ENCODE results near the gene BRD3.

BRD3 gene

DNA sequence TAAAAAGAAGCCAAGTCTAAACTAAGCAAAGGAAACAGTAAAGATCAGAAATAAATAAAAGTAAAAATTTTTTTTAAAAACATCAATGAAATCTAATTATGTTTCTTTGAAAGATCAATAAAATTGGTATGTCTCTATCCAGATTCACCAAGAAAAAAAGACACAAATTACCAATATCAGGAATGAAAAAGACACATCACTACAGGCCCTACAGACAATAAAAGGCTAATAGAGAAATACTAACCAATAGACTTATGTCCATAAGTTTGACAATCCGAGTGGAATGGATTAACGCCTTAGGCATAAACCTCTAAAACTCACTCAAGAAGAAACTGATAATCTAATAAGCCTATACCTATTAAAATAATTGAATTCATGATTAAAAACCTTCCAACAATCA lies 30.2 kb downstream of the BRD3 start:
- no peaks in the 10 kb centered on the region for H3K27me3 ChIP-seq (ENCODE audit: low read length)
- no peaks in the 10 kb centered on the region for H3K9me2 ChIP-seq (replicated peaks; ENCODE audit: insufficient read depth, low read length)
- H3F3A ChIP-seq (ENCODE audit: insufficient read depth), result no peaks in the 10 kb centered on the region
- no peaks in the 10 kb centered on the region for H3K79me2 ChIP-seq (ENCODE audit: insufficient read depth, low read length)
- no peak overlapping the region for H2AFZ ChIP-seq (ENCODE audit: low read depth, low read length, severe bottlenecking)
- no peak overlapping the region for H3K9ac ChIP-seq (ENCODE audit: low read length)
- H3K4me3 ChIP-seq (ENCODE audit: insufficient read depth, low read length, poor library complexity, severe bottlenecking), result no peak overlapping the region
- TF ChIP-seq, protein P1, sequence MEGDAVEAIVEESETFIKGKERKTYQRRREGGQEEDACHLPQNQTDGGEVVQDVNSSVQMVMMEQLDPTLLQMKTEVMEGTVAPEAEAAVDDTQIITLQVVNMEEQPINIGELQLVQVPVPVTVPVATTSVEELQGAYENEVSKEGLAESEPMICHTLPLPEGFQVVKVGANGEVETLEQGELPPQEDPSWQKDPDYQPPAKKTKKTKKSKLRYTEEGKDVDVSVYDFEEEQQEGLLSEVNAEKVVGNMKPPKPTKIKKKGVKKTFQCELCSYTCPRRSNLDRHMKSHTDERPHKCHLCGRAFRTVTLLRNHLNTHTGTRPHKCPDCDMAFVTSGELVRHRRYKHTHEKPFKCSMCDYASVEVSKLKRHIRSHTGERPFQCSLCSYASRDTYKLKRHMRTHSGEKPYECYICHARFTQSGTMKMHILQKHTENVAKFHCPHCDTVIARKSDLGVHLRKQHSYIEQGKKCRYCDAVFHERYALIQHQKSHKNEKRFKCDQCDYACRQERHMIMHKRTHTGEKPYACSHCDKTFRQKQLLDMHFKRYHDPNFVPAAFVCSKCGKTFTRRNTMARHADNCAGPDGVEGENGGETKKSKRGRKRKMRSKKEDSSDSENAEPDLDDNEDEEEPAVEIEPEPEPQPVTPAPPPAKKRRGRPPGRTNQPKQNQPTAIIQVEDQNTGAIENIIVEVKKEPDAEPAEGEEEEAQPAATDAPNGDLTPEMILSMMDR (IDR thresholded peaks at IDR 0.05; ENCODE audit: insufficient read depth, low read length, poor library complexity, severe bottlenecking), result no peak
- TF ChIP-seq EZH2phosphoT487 (conservative IDR thresholded peaks at IDR 0.05; ENCODE audit: low read length), result no peak
- H3K4me2 ChIP-seq (ENCODE audit: low read depth, low read length, poor library complexity, severe bottlenecking), result no peak overlapping the region
- H3K36me3 ChIP-seq (ENCODE audit: low read length), result no peaks in the 10 kb centered on the region
- no peaks in the 10 kb centered on the region for H3K9me3 ChIP-seq (ENCODE audit: insufficient read depth, low read length)
- H4K20me1 ChIP-seq (ENCODE audit: low read depth, low read length), result no peaks in the 10 kb centered on the region
- H3K27ac ChIP-seq (ENCODE audit: low read depth, low read length), result no peak overlapping the region

DNA sequence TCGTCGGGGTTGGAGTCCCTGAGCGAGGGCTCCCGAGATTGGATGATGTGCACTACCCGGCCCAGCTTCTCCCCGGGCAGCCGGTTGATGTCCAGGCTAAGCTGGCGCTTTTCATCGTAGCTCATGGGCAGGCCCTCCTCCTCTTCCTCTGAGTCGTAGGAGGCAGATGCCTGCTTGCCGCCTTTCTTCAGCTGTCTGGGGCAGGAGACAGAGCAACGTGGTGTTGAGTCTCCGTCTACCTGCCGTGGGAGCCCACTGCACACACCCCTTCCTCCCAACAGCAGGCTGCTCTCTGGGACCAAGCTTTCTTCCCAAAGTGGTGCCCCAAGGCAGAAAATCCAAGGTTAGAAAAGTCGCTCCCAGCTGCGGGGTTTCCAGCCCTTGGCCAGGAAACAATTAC lies 31.7 kb downstream of the BRD3 start:
- H3K27me3 ChIP-seq (ENCODE audit: low read length), result no peaks in the 10 kb centered on the region
- no peaks in the 10 kb centered on the region for H3K36me3 ChIP-seq (ENCODE audit: low read length)
- no peak overlapping the region for H2AFZ ChIP-seq (ENCODE audit: low read depth, low read length, severe bottlenecking)
- TF ChIP-seq, protein P1 (IDR thresholded peaks at IDR 0.05; ENCODE audit: insufficient read depth, low read length, poor library complexity, severe bottlenecking), result no peak
- TF ChIP-seq EZH2phosphoT487 (conservative IDR thresholded peaks at IDR 0.05; ENCODE audit: low read length), result no peak
- no peaks in the 10 kb centered on the region for H3K9me2 ChIP-seq (replicated peaks; ENCODE audit: insufficient read depth, low read length)
- no peaks in the 10 kb centered on the region for H3F3A ChIP-seq (ENCODE audit: insufficient read depth)
- H3K4me2 ChIP-seq (ENCODE audit: low read depth, low read length, poor library complexity, severe bottlenecking), result no peak overlapping the region
- H3K9me3 ChIP-seq (ENCODE audit: insufficient read depth, low read length), result no peaks in the 10 kb centered on the region
- H3K4me3 ChIP-seq (ENCODE audit: insufficient read depth, low read length, poor library complexity, severe bottlenecking), result no peak overlapping the region
- H3K79me2 ChIP-seq (ENCODE audit: insufficient read depth, low read length), result no peaks in the 10 kb centered on the region
- H4K20me1 ChIP-seq (ENCODE audit: low read depth, low read length), result no peaks in the 10 kb centered on the region
- H3K27ac ChIP-seq (ENCODE audit: low read depth, low read length), result no peak overlapping the region
- no peak overlapping the region for H3K9ac ChIP-seq (ENCODE audit: low read length)

DNA sequence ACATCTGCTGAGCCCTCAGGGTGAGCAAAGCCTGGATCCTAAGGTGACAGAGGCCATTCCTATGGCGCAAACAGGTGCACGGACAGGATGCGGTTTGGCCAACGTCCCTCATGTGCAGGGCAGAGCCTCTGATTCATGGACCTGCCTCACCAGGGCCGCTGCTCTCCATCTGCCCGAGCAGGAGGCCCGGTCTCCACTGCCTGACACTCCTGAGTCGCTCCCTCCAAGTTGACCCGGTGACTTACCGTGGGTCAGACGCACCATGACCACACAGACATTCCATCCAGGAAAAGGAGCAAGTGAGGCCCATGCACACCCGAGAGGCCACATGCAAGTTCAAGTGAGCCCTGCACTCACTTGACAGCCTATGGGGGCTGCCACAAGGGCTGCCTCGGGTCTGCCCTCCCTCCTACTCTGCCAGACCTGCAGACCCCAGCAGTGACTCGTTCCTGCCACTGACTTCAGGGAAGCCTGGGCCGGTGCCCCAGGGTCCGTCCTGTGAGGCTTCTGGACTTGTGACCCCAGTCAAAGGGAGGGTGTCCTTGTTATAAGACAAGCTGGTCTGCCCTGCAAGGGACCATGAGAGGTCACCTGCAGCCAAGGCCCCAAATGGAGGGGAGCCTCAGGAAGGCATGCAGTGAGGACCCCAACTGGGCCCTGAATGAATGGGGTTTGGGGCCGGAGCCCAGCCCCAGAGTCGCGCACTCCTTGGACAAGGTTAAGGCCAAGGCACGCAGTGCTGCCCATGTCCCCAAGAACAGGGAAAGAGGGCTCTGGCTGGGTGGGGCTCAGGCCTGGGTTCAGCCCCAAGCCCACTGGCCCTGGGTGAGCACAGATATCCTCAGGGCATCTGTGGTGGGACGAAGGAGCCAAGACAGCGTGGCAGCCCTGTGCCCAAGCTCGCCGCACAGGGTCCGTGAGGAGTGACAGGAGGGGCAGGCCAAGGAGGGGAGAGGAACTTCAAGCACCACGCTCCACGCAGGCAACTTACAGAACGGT lies 32.5 kb downstream of the BRD3 start:
- H3K4me2 ChIP-seq (ENCODE audit: low read depth, low read length, poor library complexity, severe bottlenecking), result no peak overlapping the region
- no peaks in the 10 kb centered on the region for H3K36me3 ChIP-seq (ENCODE audit: low read length)
- H3K9me3 ChIP-seq (ENCODE audit: insufficient read depth, low read length), result no peaks in the 10 kb centered on the region
- TF ChIP-seq EZH2phosphoT487 (conservative IDR thresholded peaks at IDR 0.05; ENCODE audit: low read length), result no peak
- TF ChIP-seq, protein P1 (IDR thresholded peaks at IDR 0.05; ENCODE audit: insufficient read depth, low read length, poor library complexity, severe bottlenecking), result no peak
- H3K4me3 ChIP-seq (ENCODE audit: insufficient read depth, low read length, poor library complexity, severe bottlenecking), result no peak overlapping the region
- H3F3A ChIP-seq (ENCODE audit: insufficient read depth), result no peaks in the 10 kb centered on the region
- no peaks in the 10 kb centered on the region for H3K27me3 ChIP-seq (ENCODE audit: low read length)
- H4K20me1 ChIP-seq (ENCODE audit: low read depth, low read length), result no peaks in the 10 kb centered on the region
- no peak overlapping the region for H3K27ac ChIP-seq (ENCODE audit: low read depth, low read length)
- no peaks in the 10 kb centered on the region for H3K9me2 ChIP-seq (replicated peaks; ENCODE audit: insufficient read depth, low read length)
- H3K79me2 ChIP-seq (ENCODE audit: insufficient read depth, low read length), result no peaks in the 10 kb centered on the region
- H2AFZ ChIP-seq (ENCODE audit: low read depth, low read length, severe bottlenecking), result no peak overlapping the region
- no peak overlapping the region for H3K9ac ChIP-seq (ENCODE audit: low read length)
